Body of pancreas (tissue), 4 donors: ENCODE measurements around the gene EHBP1. TPM values are rescaled to one million over a fixed set of nuclear protein-coding genes. Genes with fewer than 3 reads are reported as not detected.

Experiments
- ATAC-seq: fragments of 150-250 bp; one replicate; pipeline ENCODE4 v1.9.1; 2016
- DNase-seq, 4 donors: peaks; one replicate each; pipeline ENCODE4 v3.0.0-alpha.2; 2019
- H3K27ac ChIP-seq, 4 donors: fragments of 200-600 bp; sonication (generic); 1 replicate in 3 of 4; 2 replicates in 1 of 4; pipeline versions ENCODE4 v1.5.1 to v1.6.1; 2016 to 2019; ENCODE audit warnings: mild to moderate bottlenecking in 1 of 4, mixed read lengths in 1 of 4, moderate library complexity in 1 of 4
- H3K27me3 ChIP-seq, 2 donors: fragments of 200-600 bp; sonication (generic); one replicate each; pipeline ENCODE4 v1.6.0; 2016; ENCODE audit warnings: mild to moderate bottlenecking in 1 of 2
- H3K36me3 ChIP-seq, 2 donors: fragments of 200-600 bp; sonication (generic); replicated peaks in 1 of 2; 2 replicates each; pipeline ENCODE4 v1.5.1; 2016; ENCODE audit warnings: low read depth in 2 of 2; ENCODE audit not compliant: insufficient read depth in 1 of 2
- H3K4me1 ChIP-seq: fragments of 200-600 bp; sonication (generic); one replicate; pipeline ENCODE4 v1.6.0; 2016
- H3K4me3 ChIP-seq, 2 donors: fragments of 200-600 bp; sonication (generic); 1 replicate in 1 of 2; 2 replicates in 1 of 2; pipeline ENCODE4 v1.5.1; 2016 to 2019
- H3K9me3 ChIP-seq, 3 donors: fragments of 200-600 bp; sonication (generic); 1 replicate in 2 of 3; 2 replicates in 1 of 3; pipeline ENCODE4 v1.5.1; 2016
- POLR2A ChIP-seq, 3 donors: fragments of 450-650 bp; IDR thresholded peaks; one replicate each; pipeline ENCODE4 v1.6.1; 2016; ENCODE audit warnings: antibody characterized with exemption in 3 of 3, mild to moderate bottlenecking in 2 of 3
- WGBS, 2 donors: methylation state at CpG; one replicate each; pipeline ENCODE4 v1.1.5; 2017; 5-methylcytosine and 5-hydroxymethylcytosine counted together
- intact Hi-C: fragments of 100-400 bp; cut with DNase I; formaldehyde crosslinking; loops from one replicate; pipeline ENCODE4 v1.15.1; 2023
- total RNA-seq, 2 donors: library from RNA; depleted of rRNA; stranded (reverse); fragments of >200 nt; gene quantifications; one replicate each; pipeline ENCODE4 v1.1.0, GENCODE V29; 2016
- TF ChIP-seq, protein P1 (sequence below), 7 experiments: fragments of 450-650 bp in 4 of 7; fragments of 200-600 bp in 3 of 7; sonication (generic) in 3 of 7; IDR thresholded peaks; one replicate each; pipeline ENCODE4 v1.5.1; 2016 to 2019; ENCODE audit warnings: antibody characterized with exemption in 7 of 7

Gene EHBP1
- total RNA-seq, 2 donors from 2014 or later, result 43.6 to 45.8 TPM

DNA sequence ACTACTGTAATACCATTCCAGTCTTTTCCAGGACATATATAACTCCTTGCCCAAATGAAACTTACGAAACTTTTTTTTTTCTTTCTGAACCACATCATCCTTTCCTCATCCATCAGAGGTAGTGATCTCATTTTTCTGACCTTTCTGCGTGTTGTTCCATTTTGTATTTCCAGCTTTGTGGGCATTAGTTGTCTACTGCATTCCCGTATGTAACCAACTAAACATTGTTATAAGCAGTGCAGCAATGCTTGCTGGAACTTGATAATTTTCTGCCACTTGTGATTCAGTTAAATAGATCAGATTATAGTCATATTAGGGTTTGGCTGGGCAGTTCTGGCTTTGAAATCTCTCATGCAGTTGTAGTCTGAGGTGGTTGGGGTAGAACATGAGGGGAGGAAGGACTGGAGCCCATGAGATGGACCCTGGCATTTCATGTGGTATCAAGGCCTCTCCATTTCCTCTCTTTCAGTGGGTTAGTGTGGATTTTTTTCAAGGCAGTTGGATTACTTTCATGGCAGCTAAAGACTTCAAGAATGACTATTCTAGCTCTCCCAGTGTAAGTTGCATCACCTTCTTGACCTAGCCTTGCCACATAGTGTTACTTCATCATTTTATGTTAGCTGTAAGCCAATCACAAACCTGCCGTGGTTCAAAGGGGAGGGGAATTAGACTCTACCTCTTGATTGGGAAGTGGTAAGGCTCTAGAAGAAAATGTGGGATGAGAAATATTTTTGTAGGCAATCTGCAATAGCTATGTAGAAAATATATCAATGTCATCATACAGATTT lies 80.5 kb downstream of the EHBP1 start:
- no peaks in the 10 kb centered on the region for H3K36me3 ChIP-seq
- no peak for ATAC-seq

DNA sequence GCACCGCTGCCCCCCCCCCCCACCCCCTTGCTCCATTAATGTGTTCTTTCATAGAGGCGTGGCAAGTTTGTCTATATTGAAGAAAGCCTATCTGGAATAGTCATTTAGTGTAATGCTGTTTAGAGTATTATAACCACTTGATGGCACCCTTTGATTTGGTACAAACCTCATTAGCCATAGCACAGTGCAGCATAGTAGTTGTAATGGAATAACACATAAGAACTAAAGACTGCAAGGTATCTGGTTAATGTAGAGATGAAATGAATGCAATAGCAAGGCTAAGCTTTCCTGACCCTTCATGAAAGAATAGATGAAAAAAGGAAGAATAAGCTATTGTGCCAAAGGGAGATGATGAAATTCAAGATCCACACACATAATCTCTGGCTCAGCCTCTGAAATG lies 81.9 kb downstream of the EHBP1 start:
- intact Hi-C loops, result no loop called here
- WGBS, 2 donors, result 6 to 8% methylated on average over 2 of the region's 2 CpGs
- H3K36me3 ChIP-seq, result no peaks in the 10 kb centered on the region
- peaks cover 28% of the 10 kb centered on the region for H3K4me1 ChIP-seq
- H3K27ac ChIP-seq, result no peak overlapping the region
- no peak overlapping the region for H3K4me3 ChIP-seq
- ATAC-seq, result peak; percentile 72
- H3K27me3 ChIP-seq, result no peaks in the 10 kb centered on the region
- no peaks in the 10 kb centered on the region for H3K9me3 ChIP-seq
- no peak for TF ChIP-seq POLR2A (IDR thresholded peaks at IDR 0.05)
- TF ChIP-seq, protein P1, sequence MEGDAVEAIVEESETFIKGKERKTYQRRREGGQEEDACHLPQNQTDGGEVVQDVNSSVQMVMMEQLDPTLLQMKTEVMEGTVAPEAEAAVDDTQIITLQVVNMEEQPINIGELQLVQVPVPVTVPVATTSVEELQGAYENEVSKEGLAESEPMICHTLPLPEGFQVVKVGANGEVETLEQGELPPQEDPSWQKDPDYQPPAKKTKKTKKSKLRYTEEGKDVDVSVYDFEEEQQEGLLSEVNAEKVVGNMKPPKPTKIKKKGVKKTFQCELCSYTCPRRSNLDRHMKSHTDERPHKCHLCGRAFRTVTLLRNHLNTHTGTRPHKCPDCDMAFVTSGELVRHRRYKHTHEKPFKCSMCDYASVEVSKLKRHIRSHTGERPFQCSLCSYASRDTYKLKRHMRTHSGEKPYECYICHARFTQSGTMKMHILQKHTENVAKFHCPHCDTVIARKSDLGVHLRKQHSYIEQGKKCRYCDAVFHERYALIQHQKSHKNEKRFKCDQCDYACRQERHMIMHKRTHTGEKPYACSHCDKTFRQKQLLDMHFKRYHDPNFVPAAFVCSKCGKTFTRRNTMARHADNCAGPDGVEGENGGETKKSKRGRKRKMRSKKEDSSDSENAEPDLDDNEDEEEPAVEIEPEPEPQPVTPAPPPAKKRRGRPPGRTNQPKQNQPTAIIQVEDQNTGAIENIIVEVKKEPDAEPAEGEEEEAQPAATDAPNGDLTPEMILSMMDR (IDR thresholded peaks at IDR 0.05), result peak in 6 of 7 experiments; percentile 29 to 65 (median 49)
- no peak for DNase-seq

More for the DNA sequence above, 80.5 kb downstream of the EHBP1 start:
- no peaks in the 10 kb centered on the region for H3K27me3 ChIP-seq
- 86 to 90% methylated on average over 4 of the region's 4 CpGs for WGBS, 2 donors
- intact Hi-C loops, result no loop called here
- no peak overlapping the region for H3K4me3 ChIP-seq
- no peak overlapping the region for H3K27ac ChIP-seq
- TF ChIP-seq POLR2A (IDR thresholded peaks at IDR 0.05), result no peak
- TF ChIP-seq, protein P1 (IDR thresholded peaks at IDR 0.05), result no peak
- H3K9me3 ChIP-seq, result no peaks in the 10 kb centered on the region
- peaks cover 23% of the 10 kb centered on the region for H3K4me1 ChIP-seq
- no peak for DNase-seq

DNA sequence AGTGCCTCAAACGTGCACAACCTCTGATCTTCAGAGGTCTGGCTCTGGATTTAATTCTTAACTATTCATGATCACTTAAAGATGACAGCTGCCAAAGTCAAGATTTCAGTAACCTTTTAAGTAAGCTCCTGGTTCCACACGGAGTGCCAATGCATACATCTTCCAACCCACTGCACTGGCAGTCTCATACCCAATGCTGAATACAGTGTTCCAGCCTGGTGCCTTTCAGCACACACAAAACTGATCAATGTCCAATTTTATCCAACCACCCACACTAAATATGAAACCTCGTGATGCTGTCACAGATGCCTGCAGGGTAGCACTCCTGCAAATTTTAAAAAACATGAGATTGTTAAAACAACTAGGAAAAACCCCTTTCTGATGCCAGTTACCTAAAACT lies 84.0 kb downstream of the EHBP1 start:
- TF ChIP-seq POLR2A (IDR thresholded peaks at IDR 0.05), result no peak
- TF ChIP-seq, protein P1 (IDR thresholded peaks at IDR 0.05), result no peak
- Histone ChIP-seq H3K27ac (peak overlapping the region in 3 of 4 donors; percentile 24 to 32 (median 30)), H3K9me3 (no peaks in the 10 kb centered on the region), H3K27me3 (no peaks in the 10 kb centered on the region), H3K4me1 (peaks cover 36% of the 10 kb centered on the region), H3K4me3 (no peak overlapping the region), H3K36me3 (no peaks in the 10 kb centered on the region)
- DNase-seq (no peak), ATAC-seq (no peak)
- intact Hi-C loops, result no loop called here
- 11 to 19% methylated on average over 3 of the region's 3 CpGs for WGBS, 2 donors

DNA sequence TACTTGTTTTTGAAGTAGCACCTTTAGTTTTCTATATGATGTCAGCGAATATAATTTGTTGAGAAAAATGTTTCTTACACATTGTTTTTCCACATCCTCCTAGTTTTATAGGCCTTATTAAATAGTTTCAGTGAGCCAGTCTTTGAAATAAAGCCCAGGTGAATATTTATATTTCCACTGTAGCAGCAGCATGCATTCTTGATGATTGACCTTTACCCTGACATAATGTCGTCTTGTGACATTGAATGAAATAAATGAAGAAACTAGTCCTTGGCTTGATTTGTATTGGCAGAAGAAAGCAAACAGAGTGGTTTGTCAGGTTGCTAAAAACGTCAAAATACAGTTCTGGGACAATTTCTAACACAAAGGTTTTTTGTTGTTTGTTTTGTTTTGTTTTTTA lies 84.4 kb downstream of the EHBP1 start:
- H3K9me3 ChIP-seq, result no peaks in the 10 kb centered on the region
- H3K27me3 ChIP-seq, result no peaks in the 10 kb centered on the region
- no peak overlapping the region for H3K4me3 ChIP-seq
- peaks cover 39% of the 10 kb centered on the region for H3K4me1 ChIP-seq
- 16 to 32% methylated on average over 3 of the region's 3 CpGs for WGBS, 2 donors
- peak; percentile 55 for ATAC-seq
- TF ChIP-seq, protein P1 (IDR thresholded peaks at IDR 0.05), result no peak
- no peak for TF ChIP-seq POLR2A (IDR thresholded peaks at IDR 0.05)
- intact Hi-C loops, result no loop called here
- no peak for DNase-seq
- H3K27ac ChIP-seq, result peak overlapping the region in 3 of 4 donors; percentile 24 to 32 (median 30)
- no peaks in the 10 kb centered on the region for H3K36me3 ChIP-seq

DNA sequence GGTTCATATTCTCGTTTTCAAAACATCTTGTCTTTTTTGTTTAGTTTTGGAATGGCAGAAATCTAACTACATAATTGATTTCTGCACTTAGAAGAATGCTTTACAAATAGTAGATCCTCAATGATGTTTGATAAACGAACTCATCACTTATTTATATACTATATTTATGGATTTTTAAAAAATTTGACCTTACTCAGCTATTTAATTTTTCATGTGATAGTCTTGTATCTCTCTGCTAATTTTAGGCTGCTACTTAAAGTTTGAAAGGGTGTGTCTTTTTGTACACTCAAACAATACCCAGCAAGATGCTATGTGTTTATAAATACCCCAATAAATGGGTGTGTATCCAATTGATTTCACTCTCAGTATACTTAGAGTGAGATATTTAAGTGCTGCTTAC lies 86.9 kb downstream of the EHBP1 start:
- Histone ChIP-seq H3K36me3 (no peaks in the 10 kb centered on the region), H3K27ac (peak overlapping the region in 1 of 4 donors; percentile 7), H3K4me1 (peaks cover 61% of the 10 kb centered on the region), H3K4me3 (no peak overlapping the region), H3K27me3 (no peaks in the 10 kb centered on the region), H3K9me3 (no peaks in the 10 kb centered on the region)
- no peak for TF ChIP-seq POLR2A (IDR thresholded peaks at IDR 0.05)
- TF ChIP-seq, protein P1 (IDR thresholded peaks at IDR 0.05), result no peak
- intact Hi-C loops, result no loop called here
- DNase-seq (no peak), ATAC-seq (no peak)
- WGBS, 2 donors, result 76 to 81% methylated on average over 2 of the region's 2 CpGs
